KOPT-K1 (cell line): ENCODE results near the gene DNAJA1.
A peak's percentile ranks its signal among the peaks of the same experiment; 100 is the strongest.
"Not testable (repeated sequence)": the region's sequence is repeated elsewhere in the genome, so short reads cannot be mapped to it uniquely, and the experiment has no call there.

ENCODE experiments used
- H3K27ac ChIP-seq: fragments of 200-600 bp; sonication (generic); 2 replicates; pipeline ENCODE4 v1.5.1; 2016; ENCODE audit warnings: antibody characterized with exemption, mild to moderate bottlenecking, low read depth, low read length; ENCODE audit not compliant: poor library complexity, severe bottlenecking
- H3K36me3 ChIP-seq: fragments of 200-600 bp; sonication (generic); 2 replicates; pipeline ENCODE4 v1.5.1; 2017; ENCODE audit warnings: antibody characterized with exemption, mild to moderate bottlenecking, low read length, moderate library complexity; ENCODE audit not compliant: insufficient read depth
- H3K9me3 ChIP-seq: fragments of 200-600 bp; sonication (generic); 2 replicates; pipeline ENCODE4 v1.5.1; 2017; ENCODE audit warnings: antibody characterized with exemption, low read length, mild to moderate bottlenecking; ENCODE audit not compliant: insufficient read depth, poor library complexity, severe bottlenecking

The DNAJA1 gene

DNA sequence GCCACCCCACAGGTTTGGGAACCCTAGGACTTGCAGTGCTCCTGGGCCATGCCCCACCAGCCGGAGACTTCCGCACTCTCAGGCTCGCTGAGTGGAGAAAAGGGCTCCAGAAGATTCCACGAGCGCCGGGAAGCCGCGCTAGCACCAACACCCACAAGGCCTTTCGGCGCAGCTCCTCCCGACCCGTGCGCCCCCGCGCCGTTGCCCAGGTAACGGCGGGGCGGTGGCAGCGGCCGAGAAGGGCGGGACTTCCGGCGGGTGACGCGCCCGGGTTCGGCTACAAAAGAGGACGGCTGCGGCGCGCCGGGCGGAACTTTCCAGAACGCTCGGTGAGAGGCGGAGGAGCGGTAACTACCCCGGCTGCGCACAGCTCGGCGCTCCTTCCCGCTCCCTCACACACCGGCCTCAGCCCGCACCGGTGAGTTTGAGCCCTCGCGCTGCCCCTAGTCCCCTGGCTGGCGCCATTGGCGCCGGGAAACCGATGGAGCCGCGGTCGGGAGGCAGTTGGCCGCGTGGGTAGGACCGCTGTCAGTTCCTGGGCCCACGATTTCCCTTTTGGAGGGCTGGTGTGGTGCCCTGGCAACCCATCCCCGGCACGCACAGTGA lies at the start of gene DNAJA1:
Gene DNAJA1 (plus strand): TSS at position 308 of the 606 bp plus-strand sequence. CDS start 1,212 bp downstream, outside the sequence.
- Histone ChIP-seq H3K9me3 (no peaks in the 10 kb centered on the region), H3K27ac (peak within 1 kb of the TSS; percentile 100), H3K36me3 (peaks cover 58% of the 10 kb centered on the region)

DNA sequence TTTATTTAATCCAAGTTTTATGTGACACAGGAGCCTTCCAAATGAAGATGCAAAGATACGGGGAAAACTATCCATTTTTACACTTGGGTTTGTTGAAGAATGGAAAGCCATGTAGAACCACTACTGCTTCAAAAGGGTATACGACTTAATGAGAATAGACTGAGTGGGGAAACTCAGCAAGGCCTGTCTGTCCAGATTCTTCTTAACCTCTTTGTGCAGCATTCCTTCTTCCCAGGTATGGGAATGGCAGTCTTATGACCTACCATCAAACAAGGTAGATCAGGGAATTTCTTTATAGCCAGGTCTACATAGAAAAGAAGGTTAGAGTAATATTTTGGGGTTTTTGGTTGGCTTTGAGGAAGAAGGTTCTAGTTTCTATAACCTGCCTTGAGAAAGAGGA lies 47.0 kb upstream of the DNAJA1 start:
- Histone ChIP-seq H3K36me3 (peaks cover 75% of the 10 kb centered on the region), H3K27ac (no peak overlapping the region), H3K9me3 (no peaks in the 10 kb centered on the region)

DNA sequence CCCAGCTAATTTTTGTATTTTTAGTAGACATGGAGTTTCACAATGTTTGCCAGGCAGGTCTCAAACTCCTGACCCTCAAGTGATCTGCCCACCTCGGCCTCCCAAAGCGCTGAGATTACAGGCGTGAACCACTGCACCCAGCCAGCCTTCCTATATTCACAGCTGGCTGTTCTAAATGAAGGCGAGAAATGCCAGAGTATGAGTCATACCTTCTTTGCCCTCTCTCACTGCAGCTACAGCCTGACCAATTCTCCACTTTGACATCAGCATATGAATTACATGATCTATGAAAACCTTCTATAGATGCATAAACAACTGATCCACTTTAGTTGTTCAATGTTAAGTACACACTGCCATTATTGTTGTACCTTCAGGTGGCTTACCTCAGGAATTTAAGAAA lies 38.1 kb upstream of the DNAJA1 start:
- peaks cover 87% of the 10 kb centered on the region for H3K36me3 ChIP-seq
- H3K9me3 ChIP-seq = no peaks in the 10 kb centered on the region
- H3K27ac ChIP-seq = no peak overlapping the region

DNA sequence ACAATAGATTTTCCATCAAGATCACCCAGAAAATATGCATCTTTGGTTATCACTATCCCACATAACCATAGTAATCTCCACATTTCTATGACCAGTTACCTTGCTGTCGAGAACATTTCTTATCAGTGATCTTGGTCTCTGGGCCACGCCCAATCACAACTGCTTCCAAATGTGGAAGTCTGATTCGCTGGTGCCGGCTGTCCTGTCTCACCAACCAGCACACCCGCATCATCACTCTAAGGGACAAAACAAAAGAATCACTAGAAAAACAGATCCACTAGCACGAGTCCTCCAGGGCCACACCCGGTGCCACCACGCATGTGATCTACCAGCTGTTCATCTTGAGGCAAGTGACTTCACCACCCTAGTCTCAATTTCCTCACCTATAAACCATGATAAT lies 35.4 kb upstream of the DNAJA1 start:
- H3K9me3 ChIP-seq = no peaks in the 10 kb centered on the region
- no peak overlapping the region for H3K27ac ChIP-seq
- H3K36me3 ChIP-seq = peaks cover 85% of the 10 kb centered on the region

DNA sequence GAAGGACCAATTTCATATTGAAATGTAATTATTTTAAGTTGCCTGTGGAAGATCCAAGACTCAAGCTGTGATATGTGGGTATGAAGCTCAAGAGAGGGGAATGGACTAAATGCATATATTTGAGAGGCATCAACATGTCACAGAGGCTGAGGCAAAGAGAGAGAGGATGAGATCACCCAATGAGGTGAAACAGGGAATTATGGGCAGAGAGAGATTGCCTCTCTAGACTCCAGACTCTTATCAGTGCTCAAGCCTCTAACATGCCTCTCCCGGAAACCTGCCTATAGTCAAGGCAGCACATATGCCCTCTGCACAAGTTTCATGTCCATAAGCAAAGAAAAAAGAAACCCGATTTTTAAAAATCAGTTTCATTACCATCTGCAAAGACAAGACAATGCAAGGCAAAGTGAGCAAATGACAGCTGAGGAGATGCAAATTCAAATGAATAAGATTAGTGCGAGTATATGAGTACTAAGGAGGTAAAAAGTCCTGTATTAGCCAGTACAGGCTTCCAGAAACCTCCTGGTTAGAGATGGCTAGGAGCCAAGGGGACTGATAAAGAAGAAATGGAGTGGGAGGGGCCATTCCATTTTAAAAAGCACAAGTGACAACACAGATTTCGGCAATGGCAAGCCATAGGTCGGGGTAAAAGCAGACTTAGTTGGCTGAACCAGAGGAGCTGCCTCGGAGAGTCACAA lies 33.0 kb upstream of the DNAJA1 start:
- Histone ChIP-seq H3K36me3 (peaks cover 83% of the 10 kb centered on the region), H3K9me3 (no peaks in the 10 kb centered on the region), H3K27ac (no peak overlapping the region)

DNA sequence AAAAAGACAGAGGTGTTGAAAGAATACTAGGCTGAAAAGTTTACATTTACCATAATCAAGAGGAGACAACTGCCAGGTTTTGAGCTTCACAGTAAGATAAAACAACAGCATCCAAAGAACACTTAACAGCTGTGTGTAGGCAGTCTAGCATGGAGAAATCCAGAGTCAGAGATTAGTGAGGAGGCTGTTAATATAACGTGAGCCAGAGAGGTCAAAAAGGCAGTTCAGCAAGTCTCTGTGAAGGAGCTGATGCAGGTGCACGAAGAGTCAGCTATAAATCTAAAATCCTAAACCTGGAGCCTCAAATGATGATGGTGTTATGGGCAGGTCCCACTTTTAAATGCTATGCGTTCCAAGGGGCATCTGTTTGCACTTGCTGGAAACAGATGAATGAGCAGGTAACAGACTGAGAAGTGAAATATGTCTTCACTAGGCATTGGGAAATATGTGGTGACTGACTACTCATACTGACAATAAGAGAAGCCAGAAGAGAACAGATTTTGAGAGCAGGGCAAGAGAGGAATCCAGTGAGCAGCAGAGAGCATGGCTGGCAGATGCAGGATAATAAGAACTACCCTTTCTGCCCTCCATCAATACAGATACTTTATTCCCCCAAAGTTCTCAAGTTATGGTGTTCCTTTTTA lies 32.4 kb upstream of the DNAJA1 start:
- Histone ChIP-seq H3K27ac (no peak overlapping the region), H3K36me3 (peaks cover 83% of the 10 kb centered on the region), H3K9me3 (no peaks in the 10 kb centered on the region)

DNA sequence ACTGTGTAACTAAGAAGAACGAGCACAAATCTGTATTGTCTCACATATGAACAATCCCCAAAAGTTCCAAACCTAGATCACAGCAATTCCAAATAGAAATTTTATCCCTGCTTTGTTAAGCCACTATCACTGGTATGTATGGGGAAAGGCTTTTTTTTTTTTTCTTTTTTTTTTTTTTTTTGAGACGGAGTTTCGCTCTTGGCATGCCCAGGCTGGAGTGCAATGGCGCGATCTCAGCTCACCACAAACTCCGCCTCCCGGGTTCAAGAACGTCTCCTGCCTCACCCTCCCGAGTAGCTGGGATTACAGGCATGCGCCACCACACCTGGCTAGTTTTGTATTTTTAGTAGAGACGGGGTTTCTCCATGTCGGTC lies 24.4 kb upstream of the DNAJA1 start:
- peaks cover 27% of the 10 kb centered on the region for H3K36me3 ChIP-seq
- H3K9me3 ChIP-seq = not testable (repeated sequence)
- peak overlapping the region; percentile 65 for H3K27ac ChIP-seq

DNA sequence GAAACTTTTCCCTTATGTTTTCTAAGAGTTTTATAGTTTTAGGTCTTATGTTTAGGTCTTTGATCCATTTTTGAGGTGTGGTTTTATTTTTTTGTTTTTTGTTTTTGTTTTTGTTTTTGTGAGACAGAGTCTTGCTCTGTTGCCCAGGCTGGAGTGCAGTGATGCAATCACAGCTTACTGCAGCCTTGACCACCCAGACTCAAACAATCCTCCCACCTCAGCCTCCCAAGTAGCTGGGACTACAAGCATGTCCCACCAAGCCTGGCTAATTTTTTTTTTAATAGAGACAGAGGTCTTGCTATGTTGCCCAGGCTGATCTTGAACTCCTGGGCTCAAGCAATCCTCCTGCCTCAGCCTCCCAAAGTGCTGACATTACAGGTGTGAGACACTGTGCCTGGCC lies 19.7 kb upstream of the DNAJA1 start:
- not testable (repeated sequence) for H3K9me3 ChIP-seq, H3K27ac ChIP-seq, H3K36me3 ChIP-seq

DNA sequence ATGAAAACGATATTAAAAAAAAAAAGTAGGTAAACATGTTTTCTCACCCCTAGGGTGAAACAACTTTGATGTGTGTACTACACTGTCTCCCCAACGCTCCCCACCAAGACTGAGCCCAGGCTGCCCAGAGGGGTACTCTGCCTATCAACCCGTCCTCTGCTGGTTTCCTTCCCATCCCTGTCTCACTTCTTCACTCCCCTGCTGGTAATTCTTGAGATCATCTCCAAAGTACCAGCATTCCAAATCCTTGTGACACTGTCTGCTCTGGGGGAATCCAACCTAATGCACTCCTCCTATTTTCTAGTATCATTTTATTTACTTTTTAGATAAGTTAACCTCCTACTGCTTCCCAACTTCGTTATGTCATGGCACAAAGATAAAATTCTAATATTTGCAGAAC lies 17.3 kb upstream of the DNAJA1 start:
- H3K27ac ChIP-seq = no peak overlapping the region
- no peaks in the 10 kb centered on the region for H3K36me3 ChIP-seq
- H3K9me3 ChIP-seq = no peaks in the 10 kb centered on the region

DNA sequence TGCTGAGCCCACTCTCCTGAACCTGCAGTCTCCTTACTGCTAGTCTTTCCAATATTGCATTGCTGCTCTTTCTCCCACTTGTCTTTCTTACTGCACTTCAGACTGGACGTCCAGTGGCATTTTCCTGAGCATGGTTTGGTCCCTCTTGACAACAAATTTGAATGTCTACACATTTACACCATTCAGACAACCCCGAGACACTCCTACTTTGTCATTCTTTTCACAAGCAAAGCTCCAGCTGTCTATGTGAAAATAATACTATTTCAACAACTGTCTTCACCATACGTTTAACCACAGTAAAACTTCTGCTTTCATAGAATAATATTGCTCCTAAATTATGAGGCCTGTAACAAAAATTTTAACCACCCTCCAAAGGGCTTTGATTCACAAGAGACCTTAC lies 13.2 kb upstream of the DNAJA1 start:
- no peak overlapping the region for H3K27ac ChIP-seq
- H3K9me3 ChIP-seq = no peaks in the 10 kb centered on the region
- H3K36me3 ChIP-seq = no peaks in the 10 kb centered on the region

DNA sequence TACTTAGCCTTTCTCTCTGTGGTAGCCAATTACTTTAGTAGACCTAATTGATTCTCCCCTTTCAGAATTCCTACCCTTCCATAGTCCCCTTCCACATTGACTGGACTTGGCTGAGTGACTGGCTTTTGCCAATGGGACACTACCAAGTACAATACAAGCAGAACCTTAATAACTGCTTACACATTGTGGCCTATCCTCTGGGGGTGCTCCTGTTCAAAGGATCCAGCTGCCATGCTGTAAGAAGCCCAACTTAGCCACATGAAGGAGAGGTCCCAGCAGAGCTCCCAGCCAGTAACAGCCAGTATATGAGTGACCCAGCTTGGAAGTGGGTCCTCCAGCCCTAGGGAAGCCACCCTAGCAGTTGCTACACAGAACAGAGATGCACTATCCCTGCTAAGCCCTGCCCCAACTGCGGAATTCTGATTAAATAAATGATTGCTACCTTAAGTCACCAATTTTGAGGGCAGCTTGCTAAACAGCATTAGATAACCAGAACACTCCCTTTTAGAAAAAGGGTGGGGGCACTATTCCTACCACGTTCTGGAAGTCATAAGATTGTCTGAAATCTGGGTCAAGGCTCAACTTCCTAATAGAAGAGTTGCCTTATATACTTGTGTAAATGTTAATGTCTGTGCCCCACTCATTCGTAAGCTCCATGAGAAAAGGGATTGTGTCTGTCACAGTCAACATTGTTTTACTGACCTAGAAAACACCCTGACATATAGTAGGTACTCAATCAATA lies 12.6 kb upstream of the DNAJA1 start:
- no peaks in the 10 kb centered on the region for H3K9me3 ChIP-seq
- H3K27ac ChIP-seq = no peak overlapping the region
- H3K36me3 ChIP-seq = peaks cover 6% of the 10 kb centered on the region; the same call in 1 of the 2 replicates

DNA sequence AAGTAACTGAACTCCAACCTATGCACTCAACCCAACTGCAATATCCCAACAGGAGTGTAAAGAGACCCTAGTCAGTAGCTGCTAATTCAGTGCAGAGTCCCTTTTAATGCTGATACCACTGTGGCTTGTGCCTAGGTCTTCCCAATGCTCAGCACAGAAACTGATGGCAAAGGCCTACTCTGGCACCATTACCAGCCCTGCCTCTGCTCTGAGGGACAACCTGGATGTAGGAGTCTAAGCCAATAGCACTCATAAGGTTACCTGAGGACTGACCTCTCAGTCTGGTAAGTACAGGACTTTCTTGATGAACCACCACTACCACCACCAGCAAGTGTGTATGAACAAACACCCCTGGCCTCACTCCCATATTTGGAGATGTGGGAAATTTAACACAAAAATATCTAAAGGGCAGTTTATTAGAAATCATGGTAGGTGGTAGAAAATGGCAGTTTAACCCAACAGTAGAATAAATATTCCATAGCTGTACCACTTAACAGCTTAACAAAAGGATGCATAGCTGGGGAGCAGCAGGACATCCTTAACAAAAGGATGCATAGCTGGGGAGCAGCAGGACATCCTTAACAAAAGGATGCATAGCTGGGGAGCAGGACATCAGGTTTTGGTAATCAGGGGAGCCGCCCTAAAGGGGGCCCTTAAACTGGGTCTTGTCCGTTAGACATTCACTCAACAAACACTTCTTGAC lies 11.0 kb upstream of the DNAJA1 start:
- no peak overlapping the region for H3K27ac ChIP-seq

DNA sequence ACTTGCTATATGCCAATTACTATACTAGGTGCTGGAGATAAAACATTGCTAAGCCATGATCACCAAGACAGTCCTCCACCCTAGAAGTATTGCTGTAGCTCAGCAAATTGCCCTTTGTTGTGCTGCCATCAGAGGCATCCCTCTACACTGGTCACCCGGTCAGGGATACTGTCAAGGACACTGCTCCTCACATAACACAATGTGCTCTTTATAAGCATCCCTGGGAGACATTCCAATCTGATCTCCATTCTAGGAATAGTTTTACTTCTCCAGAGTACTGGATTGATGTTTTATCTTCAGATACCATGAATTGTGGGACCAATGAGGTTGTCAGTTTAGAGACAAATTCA lies 10.4 kb upstream of the DNAJA1 start:
- no peak overlapping the region for H3K27ac ChIP-seq
- H3K9me3 ChIP-seq = no peaks in the 10 kb centered on the region
- peaks cover 18% of the 10 kb centered on the region for H3K36me3 ChIP-seq

More for the DNA sequence above, 11.0 kb upstream of the DNAJA1 start:
- Histone ChIP-seq H3K9me3 (no peaks in the 10 kb centered on the region), H3K36me3 (peaks cover 14% of the 10 kb centered on the region)

DNA sequence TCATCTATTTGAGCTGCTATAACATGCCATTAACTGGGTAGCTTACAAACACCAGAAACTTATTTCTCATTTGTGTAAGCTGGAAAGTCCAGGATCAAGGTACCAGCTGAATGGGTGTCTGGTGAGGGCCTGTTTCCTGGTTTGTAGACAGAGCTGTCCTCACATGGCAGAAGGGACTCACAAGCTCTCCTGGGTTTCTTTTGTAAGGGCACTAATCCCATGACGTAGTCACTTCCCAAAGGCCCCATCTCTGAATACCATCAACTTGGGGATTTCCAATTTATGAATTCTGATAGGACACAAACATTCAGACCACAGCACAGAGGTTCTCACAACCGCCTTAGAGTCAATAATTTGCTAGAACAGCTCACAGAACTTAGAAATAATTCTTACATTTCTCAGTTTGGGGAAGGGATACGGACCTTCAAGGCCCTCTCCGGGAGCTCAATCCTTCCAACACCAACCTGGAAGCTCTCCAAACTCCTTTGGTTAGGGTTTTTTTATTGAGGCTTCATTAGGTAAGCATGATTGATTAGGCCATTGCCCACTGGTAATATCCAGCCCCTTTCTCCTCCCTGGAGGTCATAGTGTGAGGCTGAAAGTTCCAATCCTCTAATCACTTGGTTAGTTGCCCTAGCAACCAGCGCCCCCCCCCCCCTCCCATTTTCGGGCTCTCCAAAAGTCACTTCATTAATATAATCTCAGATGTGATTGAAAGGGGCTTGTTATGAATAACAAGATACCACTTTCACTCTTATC lies 7.6 kb upstream of the DNAJA1 start:
- Histone ChIP-seq H3K27ac (no peak overlapping the region), H3K36me3 (peaks cover 36% of the 10 kb centered on the region), H3K9me3 (no peaks in the 10 kb centered on the region)
